ENCODE data around the gene LMBRD1. TPM values are rescaled to one million over a fixed set of nuclear protein-coding genes. Genes with fewer than 3 reads are reported as not detected.

The LMBRD1 gene
- total RNA-seq, 1 donor from 2014 or later, result 43.9 TPM

DNA sequence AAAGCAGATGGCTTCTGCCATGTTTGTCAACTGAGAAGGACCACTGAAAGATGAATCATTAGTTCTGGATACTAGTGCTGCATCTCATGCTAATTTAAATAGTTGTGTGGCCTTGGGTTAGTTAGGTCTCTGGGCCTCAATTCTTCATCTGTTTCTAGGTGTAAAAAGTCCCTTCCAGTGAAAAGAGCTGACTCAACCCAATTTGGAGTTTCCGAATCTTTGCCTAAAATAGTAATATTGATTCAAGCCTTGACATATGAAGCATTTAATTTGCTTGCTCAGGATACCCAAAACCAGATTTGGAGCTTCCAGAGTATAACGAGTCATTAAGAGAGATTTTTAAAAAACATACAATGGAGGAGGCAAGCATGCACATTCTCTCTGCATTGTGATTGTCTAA is 163.9 kb downstream of the LMBRD1 start:
- no peak for DNase-seq (ENCODE audit: low spot score)

GRCh38 chr6:69631552-69632346 is 165.1 kb downstream of the LMBRD1 start:
- DNase-seq (ENCODE audit: low spot score), result no peak

GRCh38 chr6:69630767-69631166 is 166.0 kb downstream of the LMBRD1 start:
- DNase-seq (ENCODE audit: low spot score), result no peak

- no peak for DNase-seq (ENCODE audit: low spot score)
These were observed 169.2 kb downstream of the LMBRD1 start for GRCh38 chr6:69627625-69628024.

GRCh38 chr6:69624944-69625343 is 171.9 kb downstream of the LMBRD1 start:
- no peak for DNase-seq (ENCODE audit: low spot score)

Other genes with a start within 250 kb of the LMBRD1 start
- not detected for gene COL19A1, start 69.5 kb upstream of the LMBRD1 start, total RNA-seq